SK-N-SH (cell line): Measurements from ENCODE around the gene FKBP7. TPM values are rescaled to one million over a fixed set of nuclear protein-coding genes. Genes with fewer than 3 reads are reported as not detected.

Experiments
- CTCF ChIA-PET: fragments of 300-600, 350-600 bp; formaldehyde crosslinking; extraction: SDS; loops from one replicate; lab custom pipeline; 2021; lab: Yijun Ruan, JAX
- POLR2A ChIA-PET: fragments of 350-600 bp; sonication (Branson Sonifier 250); formaldehyde crosslinking; extraction: SDS; loops from one replicate; lab custom pipeline; 2020; ENCODE audit warnings: antibody characterized with exemption, inconsistent platforms; lab: Yijun Ruan, JAX
- DNase-seq: peaks from one replicate; pipeline ENCODE4 v3.0.0; 2012
- H2AFZ ChIP-seq: fragments of 200-600 bp; sonication (generic); 2 replicates; pipeline ENCODE4 v1.8.1; 2016; ENCODE audit warnings: antibody characterized with exemption, mild to moderate bottlenecking, low read depth
- H3F3A ChIP-seq: fragments of 200-600 bp; sonication (generic); replicated peaks from 2 replicates; pipeline ENCODE3; 2016; ENCODE audit warnings: antibody characterized with exemption, mild to moderate bottlenecking; ENCODE audit not compliant: insufficient read depth
- H3K27ac ChIP-seq, 2 experiments: fragments of 200-500 bp in 1 of 2; fragments of 200-600 bp in 1 of 2; sonication (Bioruptor generic) in 1 of 2; sonication (generic), shearing (Covaris generic) in 1 of 2; 2 replicates each; pipeline versions ENCODE4 v1.5.1 to v1.6.1; 2014 to 2016; ENCODE audit warnings: low read depth in 2 of 2, inconsistent platforms in 1 of 2, low read length in 1 of 2, mild to moderate bottlenecking in 1 of 2, mixed read lengths in 1 of 2
- H3K27me3 ChIP-seq: fragments of 200-600 bp; sonication (generic), shearing (Covaris generic); 2 replicates; pipeline ENCODE4 v1.6.1; 2016; ENCODE audit warnings: mixed run types; ENCODE audit not compliant: insufficient read depth
- H3K36me3 ChIP-seq, 2 experiments: fragments of 200-500 bp in 1 of 2; fragments of 200-600 bp in 1 of 2; sonication (Bioruptor generic) in 1 of 2; sonication (generic) in 1 of 2; replicated peaks in 1 of 2; 2 replicates each; pipeline versions ENCODE3 to v1.5.1; 2014 to 2016; ENCODE audit warnings: low read length in 1 of 2, mild to moderate bottlenecking in 1 of 2; ENCODE audit not compliant: insufficient read depth in 2 of 2, control insufficient read depth in 1 of 2
- H3K4me1 ChIP-seq, 2 experiments: fragments of 200-500 bp in 1 of 2; fragments of 200-600 bp in 1 of 2; sonication (Bioruptor generic) in 1 of 2; sonication (generic), shearing (Covaris generic) in 1 of 2; 2 replicates each; pipeline versions ENCODE4 v1.5.1 to v1.6.1; 2014 to 2016; ENCODE audit warnings: low read depth in 1 of 2, low read length in 1 of 2, mixed run types in 1 of 2; ENCODE audit not compliant: insufficient read depth in 2 of 2, control insufficient read depth in 1 of 2
- H3K4me2 ChIP-seq: fragments of 200-600 bp; sonication (generic), shearing (Covaris generic); 2 replicates; pipeline ENCODE4 v1.6.1; 2017; ENCODE audit warnings: mixed run types
- H3K4me3 ChIP-seq, 2 experiments: fragments of 200-500 bp in 1 of 2; fragments of 200-600 bp in 1 of 2; sonication (Bioruptor generic) in 1 of 2; sonication (generic), shearing (Covaris generic) in 1 of 2; 2 replicates each; pipeline versions ENCODE4 v1.5.1 to v1.8.1; 2014 to 2016; ENCODE audit warnings: low read depth in 2 of 2, inconsistent platforms in 1 of 2, low read length in 1 of 2, mild to moderate bottlenecking in 1 of 2, mixed read lengths in 1 of 2, moderate library complexity in 1 of 2
- H3K79me2 ChIP-seq: fragments of 200-600 bp; sonication (generic); 2 replicates; pipeline ENCODE4 v1.8.1; 2017; ENCODE audit warnings: mild to moderate bottlenecking; ENCODE audit not compliant: insufficient read depth
- H3K9ac ChIP-seq: fragments of 200-600 bp; sonication (generic); 2 replicates; pipeline ENCODE4 v1.6.1; 2017; ENCODE audit warnings: mixed run types
- H3K9me2 ChIP-seq: fragments of 200-600 bp; sonication (generic); 2 replicates; pipeline ENCODE4 v1.6.1; 2017; ENCODE audit warnings: mixed run types
- H3K9me3 ChIP-seq: fragments of 200-600 bp; sonication (generic); 2 replicates; pipeline ENCODE4 v1.6.1; 2017; ENCODE audit warnings: mixed run types, mild to moderate bottlenecking, moderate library complexity
- H4K20me1 ChIP-seq: fragments of 200-600 bp; sonication (generic); 2 replicates; pipeline ENCODE4 v1.6.1; 2017; ENCODE audit warnings: mild to moderate bottlenecking, mixed run types; ENCODE audit not compliant: insufficient read depth
- EZH2phosphoT487 ChIP-seq: fragments of 200-600 bp; sonication (generic); IDR thresholded peaks from 2 replicates; pipeline ENCODE4 v1.6.1; 2017; ENCODE audit warnings: low read depth, mixed run types, mild to moderate bottlenecking, antibody characterized with exemption, moderate library complexity, borderline replicate concordance
- FOSL2 ChIP-seq: IDR thresholded peaks from 2 replicates; pipeline ENCODE4 v1.4.0; 2012; ENCODE audit warnings: low read depth, mild to moderate bottlenecking, moderate library complexity, borderline replicate concordance
- GABPA ChIP-seq: IDR thresholded peaks from 2 replicates; pipeline ENCODE4 v1.4.0; 2012; ENCODE audit warnings: low read depth, mild to moderate bottlenecking
- GATA2 ChIP-seq: sonication (generic); formaldehyde crosslinking; IDR thresholded peaks from 2 replicates; pipeline ENCODE4 v1.5.0; 2020; ENCODE audit warnings: mild to moderate bottlenecking, missing genetic modification reagents
- IRF3 ChIP-seq: fragments of 150-350 bp; IDR thresholded peaks from 2 replicates; pipeline ENCODE4 v1.6.1; 2016; ENCODE audit warnings: mild to moderate bottlenecking, low read depth, low read length
- MEF2A ChIP-seq: IDR thresholded peaks from 2 replicates; pipeline ENCODE4 v1.4.0; 2012; ENCODE audit warnings: low read depth, borderline replicate concordance
- NRF1 ChIP-seq: IDR thresholded peaks from 2 replicates; pipeline ENCODE4 v1.6.1; 2012; ENCODE audit warnings: low read depth, mild to moderate bottlenecking, low read length
- POLR2AphosphoS5 ChIP-seq: IDR thresholded peaks from 2 replicates; pipeline ENCODE4 v1.6.1; 2012; ENCODE audit warnings: low read depth, low read length
- REST ChIP-seq: IDR thresholded peaks from 2 replicates; pipeline ENCODE4 v1.6.1; 2012; ENCODE audit warnings: mild to moderate bottlenecking, low read depth, low read length, moderate library complexity
- TAF1 ChIP-seq: IDR thresholded peaks from 2 replicates; pipeline ENCODE4 v1.6.1; 2012; ENCODE audit warnings: low read depth, mild to moderate bottlenecking, low read length, moderate library complexity, borderline replicate concordance
- TEAD4 ChIP-seq: IDR thresholded peaks from 2 replicates; pipeline ENCODE4 v1.4.0; 2012; ENCODE audit warnings: mild to moderate bottlenecking, borderline replicate concordance; ENCODE audit not compliant: insufficient read depth
- USF1 ChIP-seq: IDR thresholded peaks from 2 replicates; pipeline ENCODE4 v1.4.0; 2012; ENCODE audit warnings: low read depth, borderline replicate concordance
- WGBS: methylation state at CpG from one replicate; pipeline ENCODE4 v1.1.6; 2017; ENCODE audit warnings: low lambda C conversion rate; 5-methylcytosine and 5-hydroxymethylcytosine counted together
- polyA plus RNA-seq, 3 experiments: library from polyadenylated mRNA; depleted of rRNA; stranded (reverse); fragments of >200 nt; gene quantifications; 2 replicates each; pipeline ENCODE4 v1.2.3, GENCODE V29; 2012

The FKBP7 gene
- polyA plus RNA-seq, 1 of the 3 experiments (the other 2 are of a cell fraction), result 35.6 TPM

GRCh38 chr2:178422097-178422496, 56.3 kb downstream of the FKBP7 start:
- Histone ChIP-seq H3K79me2 (peaks cover 43% of the 10 kb centered on the region), H3K27me3 (no peaks in the 10 kb centered on the region), H3K4me3 (no peak overlapping the region), H2AFZ (no peak overlapping the region), H4K20me1 (no peaks in the 10 kb centered on the region), H3K4me2 (no peak overlapping the region), H3K36me3 (peaks cover 6 to 15% of the 10 kb centered on the region in 2 experiments), H3K27ac (no peak overlapping the region), H3K9ac (no peak overlapping the region), H3F3A (no peaks in the 10 kb centered on the region), H3K9me2 (no peaks in the 10 kb centered on the region), H3K4me1 (no peaks in the 10 kb centered on the region), H3K9me3 (no peaks in the 10 kb centered on the region)
- TF ChIP-seq GATA2 (no peak), TEAD4 (no peak), EZH2phosphoT487 (no peak), REST (no peak), FOSL2 (no peak), TAF1 (no peak), NRF1 (no peak), GABPA (no peak), MEF2A (no peak), POLR2AphosphoS5 (no peak), USF1 (no peak), IRF3 (no peak)
- ChIA-PET POLR2A (no interaction called here), CTCF (interaction anchor here (2.2 kb wide), 1 partner anchor 7 kb away, joined by 10 read pairs; no protein-coding TSS in a partner anchor)
- DNase-seq, result no peak
- WGBS, result 78% methylated on average over 3 of the region's 3 CpGs
